NCI-H128 (cell line): ENCODE results near the gene SEC22A.

Source experiments
- DNase-seq: peaks from one replicate; lab custom pipeline; 2025; ENCODE audit not compliant: unreplicated experiment; lab: John Stamatoyannopoulos, UW

SEC22A gene

GRCh38 chr3:123301331-123302184, 99.8 kb downstream of the SEC22A start:
- DNase-seq: no peak

GRCh38 chr3:123302961-123303360, 101.2 kb downstream of the SEC22A start:
- DNase-seq: no peak

- DNase-seq: no peak
Observed at GRCh38 chr3:123303976-123304560, 102.3 kb downstream of the SEC22A start.

- DNase-seq: no peak
Observed at GRCh38 chr3:123305192-123305591, 103.4 kb downstream of the SEC22A start.

GRCh38 chr3:123307064-123307463, 105.3 kb downstream of the SEC22A start:
- DNase-seq: no peak

- DNase-seq: no peak
Observed at GRCh38 chr3:123310186-123310585, 108.4 kb downstream of the SEC22A start.

- no peak for DNase-seq
Observed at GRCh38 chr3:123310741-123311140, 109.0 kb downstream of the SEC22A start.

GRCh38 chr3:123311201-123311600, 109.5 kb downstream of the SEC22A start:
- no peak for DNase-seq

- DNase-seq: no peak
Observed at GRCh38 chr3:123312331-123313265, 110.9 kb downstream of the SEC22A start.

GRCh38 chr3:123313889-123314288, 112.1 kb downstream of the SEC22A start:
- DNase-seq: no peak

- peak; percentile 87 for DNase-seq
Observed at GRCh38 chr3:123314359-123315270, 112.9 kb downstream of the SEC22A start.

- no peak for DNase-seq
Observed at GRCh38 chr3:123315271-123315595, 113.5 kb downstream of the SEC22A start.

- no peak for DNase-seq
Observed at GRCh38 chr3:123317716-123318115, 116.0 kb downstream of the SEC22A start.

GRCh38 chr3:123318374-123318773, 116.6 kb downstream of the SEC22A start:
- DNase-seq: no peak

- DNase-seq: no peak
Observed at GRCh38 chr3:123319760-123320159, 118.0 kb downstream of the SEC22A start.

- DNase-seq: no peak
Observed at GRCh38 chr3:123320221-123320620, 118.5 kb downstream of the SEC22A start.

GRCh38 chr3:123321806-123322205, 120.1 kb downstream of the SEC22A start:
- DNase-seq: no peak

GRCh38 chr3:123322866-123323265, 121.1 kb downstream of the SEC22A start:
- DNase-seq: no peak
